CD4-positive, alpha-beta T cell treated with Interleukin-6 for 4 hours (primary cell): ENCODE data around the gene IFIT2.
"Not testable (repeated sequence)": the region's sequence is repeated elsewhere in the genome, so short reads cannot be mapped to it uniquely, and the experiment has no call there.

ENCODE experiments used
- DNase-seq: peaks from one replicate; pipeline ENCODE4 v3.0.0-alpha.2; 2020; ENCODE audit warnings: mixed read lengths

Gene IFIT2

DNA sequence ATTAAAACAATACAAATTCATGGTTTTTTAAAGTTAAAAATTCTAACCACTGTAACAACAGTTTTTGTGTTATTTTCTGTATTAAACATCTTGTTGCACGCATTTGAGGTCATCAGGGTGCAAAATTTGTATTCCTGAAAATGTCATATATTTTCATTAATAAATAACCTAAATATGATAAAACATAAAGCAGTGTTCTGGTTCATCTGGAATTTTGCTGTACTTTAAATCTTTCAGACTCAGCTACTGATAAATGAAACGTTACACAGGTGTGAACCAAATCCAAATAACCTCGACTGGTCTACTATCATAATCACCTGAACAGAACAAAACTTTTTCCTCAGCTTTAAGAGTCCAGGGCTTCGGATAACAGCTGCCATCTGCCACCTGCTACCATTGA lies 6.9 kb downstream of the IFIT2 start:
- no peak for DNase-seq

- no peak for DNase-seq
Observed at GRCh38 chr10:89309156-89310055, 7.6 kb downstream of the IFIT2 start.

- no peak for DNase-seq
Observed at GRCh38 chr10:89310056-89310893, 8.4 kb downstream of the IFIT2 start.

- no peak for DNase-seq
Observed at GRCh38 chr10:89312973-89313372, 11.1 kb downstream of the IFIT2 start.

GRCh38 chr10:89314676-89315075 lies 12.8 kb downstream of the IFIT2 start:
- no peak for DNase-seq

- DNase-seq, result not testable (repeated sequence)
Observed at GRCh38 chr10:89318047-89318446, 16.2 kb downstream of the IFIT2 start.

DNA sequence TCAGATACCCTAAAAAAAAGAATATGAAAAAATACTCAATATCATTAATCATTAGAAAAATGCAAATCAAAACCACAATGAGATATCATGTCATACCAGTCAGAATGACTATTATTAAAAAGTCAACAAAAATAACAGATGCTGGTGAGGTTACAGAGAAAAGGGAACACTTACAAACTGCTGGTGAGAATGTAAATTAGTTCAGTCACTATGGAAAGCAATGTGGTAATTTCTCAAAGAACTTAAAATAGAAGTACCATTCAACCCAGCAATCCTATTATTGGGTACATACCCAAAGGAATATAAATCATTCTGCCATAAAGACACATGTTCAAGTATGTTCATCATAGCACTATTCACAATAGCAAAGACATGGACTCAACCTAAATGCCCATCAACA lies 23.2 kb downstream of the IFIT2 start:
- DNase-seq, result not testable (repeated sequence)

GRCh38 chr10:89325856-89326255 lies 24.0 kb downstream of the IFIT2 start:
- not testable (repeated sequence) for DNase-seq

DNA sequence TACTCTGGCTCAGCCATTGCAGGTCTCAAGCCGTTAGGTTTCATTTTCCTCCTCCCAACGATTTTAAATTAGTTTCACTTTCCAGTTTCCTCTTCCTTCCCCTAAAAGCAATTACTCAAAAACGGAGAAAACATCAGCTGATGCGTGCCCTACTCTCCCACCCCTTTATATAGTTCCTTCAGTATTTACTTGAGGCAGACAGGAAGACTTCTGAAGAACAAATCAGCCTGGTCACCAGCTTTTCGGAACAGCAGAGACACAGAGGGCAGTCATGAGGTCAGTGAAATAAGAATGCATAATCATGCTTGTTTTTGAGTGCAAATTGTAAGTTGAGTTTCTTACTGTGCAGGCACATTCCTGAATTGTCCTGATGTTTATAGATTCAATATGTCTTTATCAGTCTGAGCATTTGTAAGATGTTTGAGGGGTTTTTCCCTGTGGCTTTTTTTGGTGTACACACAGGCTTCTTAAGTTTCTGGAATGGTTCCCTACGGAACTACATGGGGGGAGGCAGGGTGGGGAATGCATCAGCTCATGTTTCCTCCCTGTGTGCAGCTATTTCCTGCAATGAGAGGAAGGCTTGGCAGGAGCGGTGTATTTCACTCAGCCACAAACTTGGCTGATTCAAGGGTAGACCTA lies 26.1 kb downstream of the IFIT2 start, which contains the start of gene IFIT3:
Gene IFIT3 (plus strand): TSS at position 195 of the 639 bp plus-strand sequence. CDS start 77 bp downstream, at position 272.
- peak; percentile 38 for DNase-seq

GRCh38 chr10:89329151-89329550 lies 27.3 kb downstream of the IFIT2 start:
- DNase-seq, result no peak

- DNase-seq, result not testable (repeated sequence)
Observed at GRCh38 chr10:89330014-89330413, 28.2 kb downstream of the IFIT2 start.

GRCh38 chr10:89330537-89331212 lies 28.8 kb downstream of the IFIT2 start:
- no peak for DNase-seq

DNA sequence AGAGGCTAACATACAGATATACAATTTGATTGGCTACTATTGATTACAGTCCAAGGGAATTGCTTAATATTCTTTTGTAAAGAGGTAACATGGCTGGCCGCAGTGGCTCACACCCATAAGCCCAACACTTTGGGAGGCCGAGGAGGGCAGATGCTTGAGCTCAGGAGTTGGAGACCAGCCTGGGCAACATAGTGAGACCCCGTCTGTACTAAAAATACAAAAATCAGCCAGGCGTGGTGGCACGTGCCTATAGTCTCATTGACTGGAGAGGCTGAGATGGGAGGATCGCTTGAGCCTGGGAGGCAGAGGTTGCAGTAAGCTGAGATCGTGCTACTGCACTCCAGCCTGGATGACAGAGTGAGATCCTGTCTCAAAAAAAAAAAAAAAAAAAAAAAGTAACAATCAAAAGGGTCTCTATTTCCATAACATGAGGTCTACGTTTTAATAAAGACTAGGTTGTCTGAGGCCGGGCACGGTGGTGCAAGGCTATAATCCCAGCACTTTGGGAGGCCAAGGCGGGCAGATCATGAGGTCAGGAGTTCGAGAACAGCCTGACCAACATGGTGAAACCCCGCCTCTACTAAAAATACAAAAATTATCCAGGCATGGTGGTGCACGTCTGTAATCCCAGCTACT lies 29.8 kb downstream of the IFIT2 start:
- DNase-seq, result not testable (repeated sequence)

GRCh38 chr10:89332123-89332633 lies 30.3 kb downstream of the IFIT2 start:
- DNase-seq, result peak; percentile 30

GRCh38 chr10:89335226-89335625 lies 33.4 kb downstream of the IFIT2 start:
- DNase-seq, result no peak

DNA sequence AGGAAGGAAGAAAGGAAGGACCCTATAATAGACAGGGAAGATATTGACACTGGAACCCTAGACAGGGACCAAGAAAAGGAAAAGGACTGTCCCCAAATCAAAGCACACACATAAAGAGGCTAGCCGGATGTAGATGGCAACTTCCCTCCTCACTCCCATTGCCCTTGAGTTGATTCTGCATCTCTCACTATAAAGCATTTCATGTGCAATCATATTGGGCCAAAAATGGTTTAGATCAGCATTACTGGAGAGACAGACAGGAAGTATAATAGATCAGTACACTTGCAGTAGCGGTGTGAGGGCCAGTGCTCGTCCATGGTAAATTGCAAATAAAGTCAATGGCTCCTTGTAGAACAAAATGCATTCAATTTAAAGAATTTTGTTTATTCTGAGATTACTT lies 34.4 kb downstream of the IFIT2 start:
- no peak for DNase-seq

- DNase-seq, result peak; percentile 61
Observed at GRCh38 chr10:89337484-89337883, 35.6 kb downstream of the IFIT2 start.

GRCh38 chr10:89338713-89339112 lies 36.9 kb downstream of the IFIT2 start:
- DNase-seq, result no peak

DNA sequence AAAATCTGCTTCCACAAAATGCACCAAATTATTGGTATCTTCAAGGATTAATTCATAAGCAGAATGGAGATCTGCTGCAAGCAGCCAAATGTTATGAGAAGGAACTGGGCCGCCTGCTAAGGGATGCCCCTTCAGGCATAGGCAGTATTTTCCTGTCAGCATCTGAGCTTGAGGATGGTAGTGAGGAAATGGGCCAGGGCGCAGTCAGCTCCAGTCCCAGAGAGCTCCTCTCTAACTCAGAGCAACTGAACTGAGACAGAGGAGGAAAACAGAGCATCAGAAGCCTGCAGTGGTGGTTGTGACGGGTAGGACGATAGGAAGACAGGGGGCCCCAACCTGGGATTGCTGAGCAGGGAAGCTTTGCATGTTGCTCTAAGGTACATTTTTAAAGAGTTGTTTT lies 38.0 kb downstream of the IFIT2 start:
- no peak for DNase-seq

GRCh38 chr10:89341649-89342048 lies 39.8 kb downstream of the IFIT2 start:
- DNase-seq, result no peak

- DNase-seq, result no peak
Observed at GRCh38 chr10:89342206-89342958, 40.5 kb downstream of the IFIT2 start.
